Measurements from ENCODE around the gene SIN3A.

SIN3A gene

DNA sequence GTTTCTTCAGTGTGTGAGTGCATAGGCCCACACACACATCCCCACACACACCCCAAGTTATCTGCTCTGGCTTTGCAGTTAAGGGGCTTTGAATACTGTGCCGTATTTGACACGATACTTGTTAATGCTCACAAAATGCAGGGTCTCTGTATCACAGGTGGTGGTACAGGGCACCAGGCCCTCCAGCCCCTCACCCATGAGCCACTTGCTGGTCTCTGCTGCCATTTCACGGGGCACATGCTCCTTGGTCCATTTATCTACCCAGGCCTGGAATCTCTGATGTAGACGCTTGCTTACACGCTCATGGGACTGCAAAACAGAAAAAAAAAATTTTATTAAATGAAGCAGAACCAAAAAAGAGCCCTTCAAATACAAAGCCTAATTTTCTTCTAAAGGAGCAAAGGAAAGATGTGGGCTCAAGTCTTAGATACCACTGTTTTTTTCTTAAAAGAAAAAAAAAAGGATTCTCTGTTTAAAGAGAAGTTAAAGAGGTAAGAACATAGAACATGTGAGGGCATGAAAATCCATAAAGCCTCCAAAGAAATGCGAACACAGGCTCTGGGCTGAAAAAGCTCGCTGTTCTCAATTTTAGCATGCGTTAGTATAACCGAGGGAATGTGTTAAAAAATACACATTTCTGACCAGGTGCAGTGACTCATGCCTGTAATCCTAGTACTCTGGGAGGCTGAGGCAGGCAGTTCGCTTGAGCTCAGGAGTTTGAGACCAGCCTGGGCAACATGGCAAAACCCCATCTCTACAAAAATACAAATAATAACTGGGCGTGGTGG lies 79.4 kb downstream of the SIN3A start:
- DNase-seq, result no peak

- DNase-seq, result no peak
Measured at GRCh38 chr15:75371486-75371885, 80.0 kb downstream of the SIN3A start.

DNA sequence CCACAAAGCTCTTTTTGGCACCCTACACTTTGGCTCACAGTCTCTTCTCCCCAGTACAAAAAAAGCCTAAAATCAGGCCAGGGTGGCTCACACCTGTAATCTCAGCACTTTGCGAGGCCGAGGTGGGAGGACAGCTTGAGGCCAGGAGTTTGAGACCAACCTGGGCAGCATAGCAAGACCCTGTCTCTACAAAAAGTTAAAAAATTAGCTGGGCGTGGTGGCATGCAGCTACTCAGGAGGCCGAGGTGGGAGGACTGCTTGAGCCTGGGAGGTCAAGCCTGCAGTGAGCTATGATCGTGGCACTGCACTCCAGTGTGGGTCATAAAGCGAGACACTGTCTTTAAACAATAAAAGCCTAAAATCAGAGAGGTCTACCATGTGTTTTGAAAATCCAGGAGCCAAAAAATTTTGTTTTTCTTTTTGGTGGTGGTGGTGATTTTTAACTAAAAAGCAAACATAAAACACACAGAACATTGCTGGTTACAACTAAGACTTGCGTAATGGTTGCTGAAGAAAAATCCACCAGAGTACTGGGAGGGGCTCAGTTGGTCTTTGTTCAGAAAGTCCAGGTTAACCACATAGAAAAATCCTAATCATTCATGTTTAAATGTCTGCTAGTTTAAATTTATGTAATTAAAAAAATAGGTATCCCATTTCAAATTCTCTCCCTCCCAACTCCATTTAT lies 81.5 kb downstream of the SIN3A start:
- no peak for DNase-seq

GRCh38 chr15:75368689-75369239 lies 82.7 kb downstream of the SIN3A start:
- DNase-seq, result peak; percentile 50

- DNase-seq, result peak; percentile 93
Measured at GRCh38 chr15:75367913-75368688, 83.4 kb downstream of the SIN3A start, which contains the start of gene MAN2C1. Gene MAN2C1 (minus strand): TSS chr15:75368607. CDS start chr15:75368583, 24 bp downstream.

- DNase-seq, result no peak
Measured at GRCh38 chr15:75367406-75367912, 84.0 kb downstream of the SIN3A start.

DNA sequence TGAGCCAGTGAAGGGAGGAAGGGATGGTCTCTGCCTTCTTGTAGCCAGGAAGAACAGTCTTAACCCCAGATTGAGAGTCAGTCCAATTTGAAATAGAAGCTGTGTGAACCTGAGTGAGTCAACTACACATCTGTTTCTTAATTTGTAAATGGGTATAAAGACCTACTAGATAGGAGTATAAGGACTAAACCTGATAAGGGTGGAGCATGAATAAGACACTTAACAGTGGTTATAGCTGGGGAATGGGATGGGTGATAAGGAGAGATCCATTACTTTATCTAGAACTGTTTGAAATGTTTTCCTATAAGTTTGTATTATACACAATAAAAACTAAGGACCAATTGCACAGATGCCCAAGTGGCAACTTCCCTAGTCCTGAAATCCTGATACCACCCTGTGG lies 84.5 kb downstream of the SIN3A start:
- DNase-seq, result no peak

- DNase-seq, result no peak
Measured at GRCh38 chr15:75366163-75366562, 85.3 kb downstream of the SIN3A start.

GRCh38 chr15:75364881-75365280 lies 86.6 kb downstream of the SIN3A start:
- no peak for DNase-seq

DNA sequence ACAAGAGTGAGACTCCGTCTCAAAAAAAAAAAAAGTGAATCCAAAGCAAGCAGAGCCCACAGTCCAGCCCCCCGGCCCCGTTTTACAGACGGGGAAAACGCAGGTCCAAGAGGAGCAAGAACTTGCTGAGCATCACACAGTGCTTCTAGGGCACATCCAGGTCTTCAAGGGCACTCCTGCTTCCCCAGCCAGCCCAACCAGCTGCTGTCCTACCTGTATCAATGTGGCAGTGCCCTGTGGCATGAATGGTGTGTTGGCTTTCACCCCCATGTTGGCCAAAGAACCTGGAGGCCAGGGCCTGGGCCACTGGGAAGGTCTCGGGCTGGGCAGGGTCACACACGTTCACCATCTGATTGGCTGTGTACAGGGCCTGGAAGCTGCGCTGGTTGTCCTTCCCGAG lies 87.7 kb downstream of the SIN3A start:
- no peak for DNase-seq

DNA sequence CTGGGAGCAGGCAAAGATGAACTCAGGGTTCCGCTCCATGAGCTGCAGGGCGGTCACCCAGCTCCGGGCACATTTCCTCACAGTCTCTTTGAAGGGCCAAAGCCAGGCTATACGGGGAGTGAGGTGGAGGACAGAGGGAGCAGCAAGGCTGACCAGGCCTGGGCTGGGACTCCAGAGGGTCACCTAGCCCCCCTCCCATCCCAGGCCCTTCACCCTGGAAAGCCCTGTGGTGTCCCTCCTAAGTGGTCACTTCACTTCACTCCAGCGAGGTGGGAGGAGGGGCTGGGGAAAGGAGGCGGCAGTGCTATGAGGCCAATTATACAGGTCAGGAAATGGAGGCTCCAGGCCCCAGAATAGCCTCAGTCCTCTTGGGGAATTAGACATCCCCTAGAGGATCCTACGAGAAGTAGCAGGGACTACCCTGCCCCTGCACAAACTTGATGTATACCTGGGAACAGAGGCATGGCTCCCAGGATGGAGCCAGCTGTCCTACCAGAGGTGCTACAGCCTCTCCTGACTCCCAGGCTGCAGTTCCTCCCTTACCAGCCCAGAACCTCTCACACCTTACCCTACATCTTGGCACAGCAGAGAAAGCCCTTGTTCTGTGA lies 88.7 kb downstream of the SIN3A start:
- no peak for DNase-seq

GRCh38 chr15:75361989-75362641 lies 89.4 kb downstream of the SIN3A start:
- DNase-seq, result no peak

DNA sequence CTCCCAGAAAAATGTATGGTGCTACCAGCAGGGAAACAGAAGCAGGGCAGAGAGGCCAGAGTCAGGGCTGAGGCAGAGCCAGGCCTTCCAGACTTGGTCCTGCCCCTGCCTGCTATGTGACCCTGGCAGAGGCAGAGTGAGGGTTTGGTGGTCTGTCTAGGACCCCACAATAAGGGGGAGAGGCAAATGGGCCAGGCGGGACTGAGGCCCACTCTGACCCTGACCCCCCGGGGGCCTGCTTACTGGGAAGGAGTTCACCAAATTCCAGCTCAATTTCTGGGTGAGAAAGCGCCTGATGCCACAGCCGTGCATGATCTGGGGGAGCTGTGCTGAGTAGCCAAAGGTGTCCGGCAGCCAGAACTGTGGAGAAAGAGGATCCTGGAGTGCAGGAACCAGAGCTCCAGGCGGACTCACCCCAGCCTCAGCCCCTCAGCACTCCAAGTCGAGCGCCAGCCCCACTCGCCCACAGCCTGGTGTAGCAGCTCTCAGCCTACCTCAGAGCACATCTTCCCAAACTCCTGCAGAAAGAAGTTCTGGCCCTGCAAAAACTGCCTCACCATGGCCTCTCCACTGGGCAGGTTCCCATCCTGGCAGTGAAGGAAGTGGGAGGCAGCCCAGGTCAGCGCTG lies 90.0 kb downstream of the SIN3A start:
- DNase-seq, result no peak

- DNase-seq, result no peak
Measured at GRCh38 chr15:75360856-75361255, 90.6 kb downstream of the SIN3A start.

DNA sequence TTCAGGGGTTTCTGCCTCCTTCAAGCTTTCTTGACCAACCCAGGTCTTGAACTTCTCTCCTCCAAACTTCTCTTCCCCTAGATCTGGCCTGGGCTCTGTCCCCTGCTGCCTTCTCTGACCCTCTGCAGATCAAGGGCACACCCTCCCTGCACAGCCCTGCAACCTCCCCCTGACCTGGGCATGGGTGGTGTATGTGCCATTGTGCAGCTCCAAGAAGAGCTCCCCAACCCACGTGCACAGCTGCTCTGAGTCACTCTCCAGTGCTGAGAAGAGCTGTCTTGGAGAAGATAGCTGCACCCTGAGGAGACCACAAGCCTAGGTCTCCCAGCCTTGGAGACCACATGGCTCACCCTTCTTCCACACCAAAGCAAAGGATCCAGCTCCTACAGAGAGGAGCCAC lies 91.1 kb downstream of the SIN3A start:
- no peak for DNase-seq

DNA sequence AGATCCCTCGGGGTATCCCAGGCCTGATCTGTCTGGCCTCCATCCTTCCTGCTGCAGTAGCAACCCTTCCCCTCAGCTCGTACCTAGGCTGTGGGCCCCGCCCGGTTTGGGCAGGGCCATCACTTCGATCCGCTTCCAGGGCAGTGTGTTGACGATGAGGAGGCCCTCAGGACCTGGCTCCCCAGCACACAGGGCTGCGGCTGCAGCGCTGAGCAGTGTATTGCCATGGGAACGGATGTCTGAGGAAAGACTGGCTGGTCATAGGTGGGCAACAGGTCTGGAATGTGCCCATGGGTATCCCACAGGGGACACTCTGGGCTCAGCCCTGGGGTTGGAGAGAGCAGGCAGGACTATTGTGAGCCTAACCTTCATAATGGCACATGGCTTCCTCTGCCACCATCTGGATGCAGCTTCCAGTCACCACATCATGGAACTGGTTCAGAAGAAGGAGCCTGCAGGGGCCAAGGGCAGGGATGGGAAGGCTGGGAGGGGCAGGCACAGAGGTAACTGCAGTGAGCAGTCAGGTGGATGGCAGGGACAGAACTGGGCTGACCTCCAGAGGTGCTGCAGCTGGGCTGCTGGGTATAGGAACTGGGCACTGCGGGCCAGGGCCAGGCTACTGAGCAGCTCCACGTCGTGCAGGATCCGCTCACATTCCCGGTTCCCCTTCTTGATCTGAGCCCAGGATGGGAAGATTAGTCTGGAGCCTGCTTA lies 91.8 kb downstream of the SIN3A start:
- no peak for DNase-seq

GRCh38 chr15:75358771-75359536 lies 92.5 kb downstream of the SIN3A start:
- no peak for DNase-seq

DNA sequence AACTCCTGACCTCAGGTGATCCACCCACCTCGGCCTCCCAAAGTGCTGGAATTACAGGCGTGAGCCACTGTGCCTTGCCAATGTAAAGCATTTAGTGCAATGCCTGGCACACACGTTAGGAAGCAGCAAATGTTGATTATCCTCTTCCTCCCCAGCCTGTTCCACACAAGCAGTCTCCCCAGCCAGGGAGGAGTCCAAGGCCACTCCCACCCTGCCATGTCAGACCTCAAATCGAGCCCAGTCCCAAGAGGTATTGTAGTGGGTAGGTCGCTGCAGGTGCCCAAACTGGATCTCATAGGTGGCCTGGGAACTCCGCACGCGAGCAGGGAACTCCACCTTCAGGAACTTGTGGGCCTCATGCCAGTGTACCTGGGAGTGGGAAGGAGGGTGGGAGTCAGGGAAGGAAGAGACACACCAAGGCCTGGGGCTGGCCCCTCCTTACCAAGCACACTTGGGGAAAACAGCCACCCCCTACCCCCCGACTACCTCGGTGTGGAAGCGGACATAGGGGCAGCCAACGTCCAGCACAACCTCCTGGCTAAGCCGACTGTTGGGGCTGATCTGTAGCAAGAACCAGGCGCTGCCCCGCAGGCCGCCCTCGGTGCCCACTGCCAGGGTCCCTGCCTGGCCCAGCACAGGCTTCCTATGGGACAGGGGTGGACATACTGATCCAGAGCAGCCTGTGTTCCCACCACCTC lies 93.4 kb downstream of the SIN3A start:
- no peak for DNase-seq

DNA sequence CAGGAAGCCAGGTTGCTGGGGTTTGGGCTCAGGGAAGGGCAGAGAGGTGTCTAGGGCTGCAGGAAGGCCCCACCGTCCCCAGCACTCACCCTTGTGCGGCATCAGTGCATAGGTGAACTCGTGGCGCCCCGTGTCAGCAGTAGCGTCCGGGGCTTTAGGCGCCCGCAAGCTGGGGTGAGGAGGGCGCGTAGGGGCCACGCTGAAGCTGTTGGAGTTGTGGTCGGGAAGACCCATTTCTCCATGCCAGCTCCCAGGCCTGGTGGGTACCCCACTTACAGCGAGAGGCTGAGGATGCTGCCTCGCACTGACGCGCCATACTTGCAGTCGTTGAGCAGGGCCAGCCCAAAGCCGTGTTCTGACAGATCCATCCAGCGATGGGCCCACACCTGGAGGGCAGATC lies 95.0 kb downstream of the SIN3A start:
- DNase-seq, result no peak

- DNase-seq, result no peak
Measured at GRCh38 chr15:75356006-75356405, 95.5 kb downstream of the SIN3A start.

Measured in CD4-positive, alpha-beta T cell treated with Interleukin-21 for 1 hour (primary cell).